Suprapubic skin (tissue), 4 donors: ENCODE results near the gene SLC8A1. TPM values are rescaled to one million over a fixed set of nuclear protein-coding genes. Genes with fewer than 3 reads are reported as not detected.

ENCODE experiments used
- DNase-seq, 2 donors: peaks; one replicate each; pipeline ENCODE4 v3.0.0-alpha.2; 2019; ENCODE audit warnings: low spot score in 2 of 2
- H3K27ac ChIP-seq: fragments of 200-600 bp; sonication (generic); one replicate; pipeline ENCODE4 v1.5.1; 2019
- H3K27me3 ChIP-seq: fragments of 200-600 bp; sonication (generic); one replicate; pipeline ENCODE4 v1.5.1; 2019
- H3K36me3 ChIP-seq: fragments of 200-600 bp; sonication (generic); one replicate; pipeline ENCODE4 v1.5.1; 2019
- H3K4me1 ChIP-seq: fragments of 200-600 bp; sonication (generic); one replicate; pipeline ENCODE4 v1.5.1; 2019
- H3K4me3 ChIP-seq: fragments of 200-600 bp; sonication (generic); one replicate; pipeline ENCODE4 v1.5.1; 2019; ENCODE audit warnings: mild to moderate bottlenecking
- H3K9me3 ChIP-seq: fragments of 200-600 bp; sonication (generic); one replicate; pipeline ENCODE4 v1.5.1; 2019
- EP300 ChIP-seq: sonication (generic); formaldehyde crosslinking; IDR thresholded peaks from one replicate; pipeline ENCODE4 v1.6.1; 2017; ENCODE audit warnings: antibody characterized with exemption
- POLR2A ChIP-seq, 2 donors: fragments of 450-650 bp; IDR thresholded peaks; one replicate each; pipeline ENCODE4 v1.6.1; 2017; ENCODE audit warnings: antibody characterized with exemption in 2 of 2, mild to moderate bottlenecking in 2 of 2, moderate library complexity in 2 of 2
- POLR2AphosphoS5 ChIP-seq, 3 donors: sonication (generic); formaldehyde crosslinking; IDR thresholded peaks; one replicate each; pipeline ENCODE4 v1.6.1; 2017; ENCODE audit warnings: antibody characterized with exemption in 3 of 3
- WGBS: methylation state at CpG from one replicate; pipeline ENCODE4 v1.1.5; 2018; 5-methylcytosine and 5-hydroxymethylcytosine counted together
- total RNA-seq, 4 donors: library from RNA; depleted of rRNA; stranded (reverse); fragments of >200 nt; gene quantifications; one replicate each; pipeline ENCODE4 v1.1.0, GENCODE V29; 2016
- TF ChIP-seq, protein P1 (sequence below), 2 donors: fragments of 200-600 bp in 1 of 2; fragments of 450-650 bp in 1 of 2; sonication (generic) in 1 of 2; IDR thresholded peaks; one replicate each; pipeline ENCODE4 v1.5.1; 2016 to 2019; ENCODE audit warnings: antibody characterized with exemption in 2 of 2, mild to moderate bottlenecking in 1 of 2, moderate library complexity in 1 of 2

SLC8A1 gene
- total RNA-seq, 4 donors from 2014 or later = 2.4 to 14.4 (median 9.9) TPM

DNA sequence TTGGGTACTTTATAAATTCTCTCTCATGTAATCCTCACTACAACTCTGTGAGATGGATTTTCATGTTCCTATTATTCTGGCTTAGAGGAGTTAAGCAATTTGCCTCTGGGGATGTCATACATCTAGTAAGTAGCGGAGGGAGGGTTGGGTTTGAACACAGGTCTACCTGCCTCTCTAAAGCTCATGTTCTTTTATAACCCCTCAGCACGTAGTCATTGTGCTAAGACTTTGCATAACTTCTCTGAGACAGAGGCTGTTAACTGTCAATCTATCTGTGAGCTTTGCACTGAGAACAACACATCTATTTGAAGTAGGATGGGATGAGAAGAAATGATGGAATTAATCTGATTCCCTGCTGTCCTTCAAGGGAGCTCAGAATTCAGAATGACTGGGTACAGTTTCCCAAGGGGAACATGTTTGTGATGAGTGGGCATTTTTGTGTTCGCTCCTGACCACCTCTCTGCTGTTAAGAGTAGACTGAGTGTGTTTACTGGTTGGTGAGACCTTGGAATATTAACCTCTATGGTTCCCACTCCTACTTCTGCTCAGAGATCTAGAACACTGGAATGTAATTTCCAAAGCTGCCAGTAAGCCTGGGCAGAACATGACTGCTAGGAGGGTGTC is 320.7 kb downstream of the SLC8A1 start:
- Histone ChIP-seq H3K4me1 (no peaks in the 10 kb centered on the region), H3K36me3 (no peaks in the 10 kb centered on the region), H3K27me3 (no peaks in the 10 kb centered on the region), H3K9me3 (no peaks in the 10 kb centered on the region), H3K27ac (no peak overlapping the region), H3K4me3 (no peak overlapping the region)
- DNase-seq = no peak
- no peak for TF ChIP-seq POLR2A (IDR thresholded peaks at IDR 0.05)
- TF ChIP-seq, protein P1, sequence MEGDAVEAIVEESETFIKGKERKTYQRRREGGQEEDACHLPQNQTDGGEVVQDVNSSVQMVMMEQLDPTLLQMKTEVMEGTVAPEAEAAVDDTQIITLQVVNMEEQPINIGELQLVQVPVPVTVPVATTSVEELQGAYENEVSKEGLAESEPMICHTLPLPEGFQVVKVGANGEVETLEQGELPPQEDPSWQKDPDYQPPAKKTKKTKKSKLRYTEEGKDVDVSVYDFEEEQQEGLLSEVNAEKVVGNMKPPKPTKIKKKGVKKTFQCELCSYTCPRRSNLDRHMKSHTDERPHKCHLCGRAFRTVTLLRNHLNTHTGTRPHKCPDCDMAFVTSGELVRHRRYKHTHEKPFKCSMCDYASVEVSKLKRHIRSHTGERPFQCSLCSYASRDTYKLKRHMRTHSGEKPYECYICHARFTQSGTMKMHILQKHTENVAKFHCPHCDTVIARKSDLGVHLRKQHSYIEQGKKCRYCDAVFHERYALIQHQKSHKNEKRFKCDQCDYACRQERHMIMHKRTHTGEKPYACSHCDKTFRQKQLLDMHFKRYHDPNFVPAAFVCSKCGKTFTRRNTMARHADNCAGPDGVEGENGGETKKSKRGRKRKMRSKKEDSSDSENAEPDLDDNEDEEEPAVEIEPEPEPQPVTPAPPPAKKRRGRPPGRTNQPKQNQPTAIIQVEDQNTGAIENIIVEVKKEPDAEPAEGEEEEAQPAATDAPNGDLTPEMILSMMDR (IDR thresholded peaks at IDR 0.05) = no peak
- no peak for TF ChIP-seq POLR2AphosphoS5 (IDR thresholded peaks at IDR 0.05)
- no peak for TF ChIP-seq EP300
- WGBS = 74% methylated on average over 3 of the region's 3 CpGs

GRCh38 chr2:40130251-40130994 is 321.5 kb downstream of the SLC8A1 start:
- 79% methylated on average over 4 of the region's 4 CpGs for WGBS
- Histone ChIP-seq H3K27ac (no peak overlapping the region), H3K36me3 (no peaks in the 10 kb centered on the region), H3K4me3 (no peak overlapping the region), H3K9me3 (no peaks in the 10 kb centered on the region), H3K27me3 (no peaks in the 10 kb centered on the region), H3K4me1 (no peaks in the 10 kb centered on the region)
- DNase-seq = no peak
- no peak for TF ChIP-seq POLR2A (IDR thresholded peaks at IDR 0.05)
- TF ChIP-seq, protein P1 (IDR thresholded peaks at IDR 0.05) = no peak
- no peak for TF ChIP-seq EP300
- TF ChIP-seq POLR2AphosphoS5 (IDR thresholded peaks at IDR 0.05) = no peak

DNA sequence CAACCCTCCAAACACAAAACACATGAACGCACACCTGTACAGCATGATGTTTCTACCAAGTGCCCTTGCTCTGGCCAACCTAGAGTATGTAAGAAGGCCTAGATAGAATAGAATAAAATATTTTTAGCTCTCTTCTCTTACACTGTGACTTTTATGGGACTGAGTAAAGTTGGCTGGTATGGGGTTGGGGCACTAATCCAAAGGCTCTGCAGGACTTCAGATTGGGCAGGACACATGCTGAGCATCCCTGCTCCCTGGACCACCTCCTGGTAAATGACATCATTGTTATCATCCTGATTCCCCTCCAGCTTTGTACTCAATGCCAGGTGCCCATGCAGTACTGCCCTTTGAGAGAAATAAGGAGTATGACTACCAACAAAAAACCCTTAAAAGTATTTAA is 322.2 kb downstream of the SLC8A1 start:
- Histone ChIP-seq H3K27me3 (no peaks in the 10 kb centered on the region), H3K4me1 (no peaks in the 10 kb centered on the region), H3K9me3 (no peaks in the 10 kb centered on the region), H3K4me3 (no peak overlapping the region), H3K36me3 (no peaks in the 10 kb centered on the region), H3K27ac (no peak overlapping the region)
- DNase-seq = no peak
- WGBS = 100% methylated on average over 1 of the region's 1 CpG
- TF ChIP-seq POLR2AphosphoS5 (IDR thresholded peaks at IDR 0.05) (no peak), POLR2A (IDR thresholded peaks at IDR 0.05) (no peak), EP300 (no peak)
- TF ChIP-seq, protein P1 (IDR thresholded peaks at IDR 0.05) = no peak

DNA sequence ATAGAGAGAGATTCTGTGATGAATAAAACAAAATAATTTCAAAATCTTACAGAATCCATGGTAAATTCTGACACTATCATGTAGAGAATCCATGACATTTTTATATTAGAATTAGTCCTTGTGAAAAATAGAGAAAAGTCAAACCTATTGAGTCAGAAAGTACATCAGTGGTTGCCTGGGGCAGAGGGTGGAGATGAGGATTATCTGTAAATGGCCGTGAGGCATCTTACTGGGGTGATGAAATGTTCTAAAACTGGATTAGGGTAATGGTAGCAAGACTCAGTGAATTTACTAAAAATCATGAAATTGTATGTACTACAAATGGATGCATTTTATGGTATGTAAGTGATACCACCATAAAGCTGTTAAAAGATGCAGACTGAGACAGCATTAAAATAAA is 323.1 kb downstream of the SLC8A1 start:
- Histone ChIP-seq H3K36me3 (no peaks in the 10 kb centered on the region), H3K9me3 (no peaks in the 10 kb centered on the region), H3K4me3 (no peak overlapping the region), H3K27ac (no peak overlapping the region), H3K27me3 (no peaks in the 10 kb centered on the region), H3K4me1 (no peaks in the 10 kb centered on the region)
- TF ChIP-seq, protein P1 (IDR thresholded peaks at IDR 0.05) = no peak
- no peak for TF ChIP-seq EP300
- TF ChIP-seq POLR2AphosphoS5 (IDR thresholded peaks at IDR 0.05) = no peak
- no peak for TF ChIP-seq POLR2A (IDR thresholded peaks at IDR 0.05)
- DNase-seq = no peak
- 58% methylated on average over 1 of the region's 1 CpG for whole genome bisulfite sequencing

DNA sequence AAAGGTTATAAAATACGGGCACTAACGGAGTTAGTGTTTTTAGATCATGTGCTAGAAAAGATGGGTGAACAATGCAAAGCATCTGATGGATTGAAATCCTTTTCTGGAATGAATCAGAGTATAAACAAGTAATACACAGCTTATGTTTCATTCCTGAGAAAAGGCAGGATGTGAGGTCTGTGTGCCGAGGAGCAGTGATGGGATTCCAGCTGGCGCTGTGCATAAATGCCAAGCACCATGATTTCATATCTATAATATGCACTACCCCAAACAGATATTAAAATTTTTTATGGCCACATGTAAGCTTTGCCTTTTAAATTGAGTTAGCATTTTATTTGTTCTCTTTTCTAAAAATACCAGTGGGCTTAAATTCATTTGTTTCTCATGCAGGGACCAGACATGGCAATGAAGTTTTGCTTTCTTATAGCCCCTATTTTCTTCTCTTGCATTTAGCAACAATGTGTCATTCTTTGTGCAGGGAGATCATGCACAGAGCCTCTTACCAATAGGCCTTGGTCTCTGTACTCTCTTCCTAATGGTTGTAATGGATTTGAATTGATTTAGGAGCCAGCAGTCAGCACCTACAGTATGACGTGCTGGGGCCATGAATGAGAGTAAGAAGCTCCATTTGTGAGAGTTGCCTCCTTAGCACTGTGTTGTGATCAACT is 323.9 kb downstream of the SLC8A1 start:
- WGBS = 61% methylated on average over 5 of the region's 5 CpGs
- no peaks in the 10 kb centered on the region for H3K4me1 ChIP-seq
- no peak overlapping the region for H3K4me3 ChIP-seq
- no peaks in the 10 kb centered on the region for H3K9me3 ChIP-seq
- H3K36me3 ChIP-seq = no peaks in the 10 kb centered on the region
- TF ChIP-seq POLR2AphosphoS5 (IDR thresholded peaks at IDR 0.05) = no peak
- TF ChIP-seq POLR2A (IDR thresholded peaks at IDR 0.05) = no peak
- TF ChIP-seq, protein P1 (IDR thresholded peaks at IDR 0.05) = no peak
- no peak for TF ChIP-seq EP300
- H3K27ac ChIP-seq = no peak overlapping the region
- no peak for DNase-seq
- H3K27me3 ChIP-seq = no peaks in the 10 kb centered on the region
